GM23338 (cell line): ENCODE measurements around the gene DNAJB2.

Experiments
- CREB1 ChIP-seq: fragments of 250-450 bp; sonication (Bioruptor Pico); IDR thresholded peaks from 2 replicates; pipeline ENCODE4 v1.5.0; 2020; ENCODE audit warnings: low read depth, mild to moderate bottlenecking, moderate library complexity
- EZH2 ChIP-seq: fragments of 200-600 bp; sonication (generic); IDR thresholded peaks from one replicate; pipeline ENCODE4 v1.8.0; 2017; ENCODE audit warnings: antibody characterized with exemption, mild to moderate bottlenecking, low read depth; ENCODE audit not compliant: unreplicated experiment
- EZH2phosphoT487 ChIP-seq: fragments of 200-600 bp; sonication (generic); IDR thresholded peaks from one replicate; pipeline ENCODE4 v1.8.1; 2018; ENCODE audit warnings: antibody characterized with exemption; ENCODE audit not compliant: unreplicated experiment
- JUNB ChIP-seq: IDR thresholded peaks from one replicate; pipeline ENCODE4 v1.6.1; 2016; ENCODE audit warnings: antibody characterized with exemption; ENCODE audit not compliant: unreplicated experiment
- POLR2AphosphoS5 ChIP-seq: IDR thresholded peaks from 2 replicates; pipeline ENCODE4 v1.6.1; 2016; ENCODE audit warnings: antibody characterized with exemption, low read depth
- STAT1 ChIP-seq: IDR thresholded peaks from one replicate; pipeline ENCODE4 v1.6.1; 2016; ENCODE audit warnings: antibody characterized with exemption; ENCODE audit not compliant: unreplicated experiment
- ZNF114 ChIP-seq: fragments of 250-450 bp; sonication (Bioruptor Pico); IDR thresholded peaks from 2 replicates; pipeline ENCODE4 v1.5.0; 2020; ENCODE audit warnings: mild to moderate bottlenecking, moderate library complexity
- ZNF331 ChIP-seq: fragments of 250-450 bp; sonication (Bioruptor Pico); IDR thresholded peaks from 2 replicates; pipeline ENCODE4 v1.5.0; 2020; ENCODE audit warnings: low read depth, mild to moderate bottlenecking, moderate library complexity
- TF ChIP-seq, protein P1 (sequence below), 2 experiments: fragments of 200-600 bp in 1 of 2; sonication (generic) in 1 of 2; conservative IDR thresholded peaks; 2 replicates each; pipeline versions ENCODE4 v1.5.1 to v1.6.1; 2016 to 2017; ENCODE audit warnings: antibody characterized with exemption in 2 of 2, low read depth in 2 of 2, mild to moderate bottlenecking in 2 of 2, moderate library complexity in 1 of 2
- TF ChIP-seq, protein P2 (sequence below): IDR thresholded peaks from 2 replicates; pipeline ENCODE4 v1.6.1; 2016; ENCODE audit warnings: antibody characterized with exemption
- TF ChIP-seq, protein P3 (sequence below): IDR thresholded peaks from one replicate; pipeline ENCODE4 v1.6.1; 2018; ENCODE audit warnings: antibody characterized with exemption; ENCODE audit not compliant: unreplicated experiment

DNA sequence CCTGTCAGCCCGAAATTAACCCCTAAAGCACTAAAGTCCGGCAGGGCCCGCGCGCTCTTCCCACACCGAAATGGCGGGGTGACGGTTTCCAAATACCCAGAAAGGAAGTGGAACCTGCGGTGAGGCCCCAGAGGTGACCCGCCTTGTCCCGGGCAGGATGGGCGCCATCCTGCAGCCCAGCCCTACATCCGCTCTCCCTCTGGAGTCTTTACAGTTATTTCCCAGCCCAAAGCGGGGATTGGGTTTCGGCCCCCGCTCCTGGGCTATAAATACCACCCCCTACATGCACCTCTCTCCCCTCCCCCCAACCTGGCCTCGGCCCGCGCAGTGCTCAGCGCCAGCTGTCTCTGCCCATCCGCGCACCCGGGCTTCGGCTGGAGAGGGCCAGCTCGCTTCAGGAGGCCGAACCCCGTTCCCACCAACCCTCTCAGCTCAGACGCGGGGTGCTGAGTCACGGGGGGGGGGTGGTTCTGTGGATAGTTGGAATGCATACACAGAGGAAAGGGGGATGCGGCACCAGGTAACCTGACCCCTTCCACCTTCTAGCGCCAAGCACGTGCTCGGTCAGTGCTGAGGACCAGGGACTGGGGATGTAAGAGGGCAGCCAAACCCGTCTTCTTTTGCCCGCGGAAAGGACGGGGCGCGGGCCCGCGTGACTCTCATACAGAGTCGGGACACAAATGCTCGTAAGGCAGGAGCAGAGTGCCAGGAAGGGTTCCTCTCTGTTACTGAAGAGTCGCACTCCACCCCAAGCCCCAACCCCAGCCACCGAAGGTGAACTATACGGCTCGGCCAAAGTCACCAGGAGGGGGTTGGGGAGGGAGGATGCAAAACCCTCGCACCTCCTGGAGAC, 26.0 kb upstream of the DNAJB2 start, which contains the start of gene TUBA4B:
- TF ChIP-seq ZNF114 (CRISPR knock-in tag): no peak
- TF ChIP-seq, protein P1, sequence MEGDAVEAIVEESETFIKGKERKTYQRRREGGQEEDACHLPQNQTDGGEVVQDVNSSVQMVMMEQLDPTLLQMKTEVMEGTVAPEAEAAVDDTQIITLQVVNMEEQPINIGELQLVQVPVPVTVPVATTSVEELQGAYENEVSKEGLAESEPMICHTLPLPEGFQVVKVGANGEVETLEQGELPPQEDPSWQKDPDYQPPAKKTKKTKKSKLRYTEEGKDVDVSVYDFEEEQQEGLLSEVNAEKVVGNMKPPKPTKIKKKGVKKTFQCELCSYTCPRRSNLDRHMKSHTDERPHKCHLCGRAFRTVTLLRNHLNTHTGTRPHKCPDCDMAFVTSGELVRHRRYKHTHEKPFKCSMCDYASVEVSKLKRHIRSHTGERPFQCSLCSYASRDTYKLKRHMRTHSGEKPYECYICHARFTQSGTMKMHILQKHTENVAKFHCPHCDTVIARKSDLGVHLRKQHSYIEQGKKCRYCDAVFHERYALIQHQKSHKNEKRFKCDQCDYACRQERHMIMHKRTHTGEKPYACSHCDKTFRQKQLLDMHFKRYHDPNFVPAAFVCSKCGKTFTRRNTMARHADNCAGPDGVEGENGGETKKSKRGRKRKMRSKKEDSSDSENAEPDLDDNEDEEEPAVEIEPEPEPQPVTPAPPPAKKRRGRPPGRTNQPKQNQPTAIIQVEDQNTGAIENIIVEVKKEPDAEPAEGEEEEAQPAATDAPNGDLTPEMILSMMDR (conservative IDR thresholded peaks at IDR 0.05; ENCODE audit: low read depth in 2 of 2): no peak
- TF ChIP-seq, protein P2, sequence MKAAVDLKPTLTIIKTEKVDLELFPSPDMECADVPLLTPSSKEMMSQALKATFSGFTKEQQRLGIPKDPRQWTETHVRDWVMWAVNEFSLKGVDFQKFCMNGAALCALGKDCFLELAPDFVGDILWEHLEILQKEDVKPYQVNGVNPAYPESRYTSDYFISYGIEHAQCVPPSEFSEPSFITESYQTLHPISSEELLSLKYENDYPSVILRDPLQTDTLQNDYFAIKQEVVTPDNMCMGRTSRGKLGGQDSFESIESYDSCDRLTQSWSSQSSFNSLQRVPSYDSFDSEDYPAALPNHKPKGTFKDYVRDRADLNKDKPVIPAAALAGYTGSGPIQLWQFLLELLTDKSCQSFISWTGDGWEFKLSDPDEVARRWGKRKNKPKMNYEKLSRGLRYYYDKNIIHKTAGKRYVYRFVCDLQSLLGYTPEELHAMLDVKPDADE: 0 out of 2 replicates have a peak, but pooled peaks have one; percentile 47
- TF ChIP-seq POLR2AphosphoS5: no peak
- TF ChIP-seq JUNB: no peak
- no peak for TF ChIP-seq EZH2phosphoT487
- 0 out of 2 replicates have a peak, but pooled peaks have one; percentile 20 for TF ChIP-seq CREB1 (CRISPR knock-in tag)
- TF ChIP-seq, protein P3, sequence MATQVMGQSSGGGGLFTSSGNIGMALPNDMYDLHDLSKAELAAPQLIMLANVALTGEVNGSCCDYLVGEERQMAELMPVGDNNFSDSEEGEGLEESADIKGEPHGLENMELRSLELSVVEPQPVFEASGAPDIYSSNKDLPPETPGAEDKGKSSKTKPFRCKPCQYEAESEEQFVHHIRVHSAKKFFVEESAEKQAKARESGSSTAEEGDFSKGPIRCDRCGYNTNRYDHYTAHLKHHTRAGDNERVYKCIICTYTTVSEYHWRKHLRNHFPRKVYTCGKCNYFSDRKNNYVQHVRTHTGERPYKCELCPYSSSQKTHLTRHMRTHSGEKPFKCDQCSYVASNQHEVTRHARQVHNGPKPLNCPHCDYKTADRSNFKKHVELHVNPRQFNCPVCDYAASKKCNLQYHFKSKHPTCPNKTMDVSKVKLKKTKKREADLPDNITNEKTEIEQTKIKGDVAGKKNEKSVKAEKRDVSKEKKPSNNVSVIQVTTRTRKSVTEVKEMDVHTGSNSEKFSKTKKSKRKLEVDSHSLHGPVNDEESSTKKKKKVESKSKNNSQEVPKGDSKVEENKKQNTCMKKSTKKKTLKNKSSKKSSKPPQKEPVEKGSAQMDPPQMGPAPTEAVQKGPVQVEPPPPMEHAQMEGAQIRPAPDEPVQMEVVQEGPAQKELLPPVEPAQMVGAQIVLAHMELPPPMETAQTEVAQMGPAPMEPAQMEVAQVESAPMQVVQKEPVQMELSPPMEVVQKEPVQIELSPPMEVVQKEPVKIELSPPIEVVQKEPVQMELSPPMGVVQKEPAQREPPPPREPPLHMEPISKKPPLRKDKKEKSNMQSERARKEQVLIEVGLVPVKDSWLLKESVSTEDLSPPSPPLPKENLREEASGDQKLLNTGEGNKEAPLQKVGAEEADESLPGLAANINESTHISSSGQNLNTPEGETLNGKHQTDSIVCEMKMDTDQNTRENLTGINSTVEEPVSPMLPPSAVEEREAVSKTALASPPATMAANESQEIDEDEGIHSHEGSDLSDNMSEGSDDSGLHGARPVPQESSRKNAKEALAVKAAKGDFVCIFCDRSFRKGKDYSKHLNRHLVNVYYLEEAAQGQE: no peak
- no peak for TF ChIP-seq EZH2
- TF ChIP-seq ZNF331 (CRISPR knock-in tag): no peak
- no peak for TF ChIP-seq STAT1
